Muscle of back (tissue), 11 donors: ENCODE measurements around the gene GRID2. TPM values are rescaled to one million over a fixed set of nuclear protein-coding genes. Genes with fewer than 3 reads are reported as not detected.

Source experiments
- DNase-seq, 3 donors: peaks; one replicate each; pipeline versions ENCODE4 v3.0.0 to v3.0.0-alpha.2; 2013
- polyA plus RNA-seq, 10 donors: library from polyadenylated mRNA; unstranded; fragments of 120-200 nt; gene quantifications; one replicate each; pipeline ENCODE4 v1.2.1, GENCODE V29; 2013; ENCODE audit not compliant: insufficient read length in 10 of 10

GRID2 gene
- polyA plus RNA-seq, 10 donors = 0.25 to 1.9 (median 0.38) TPM

DNA sequence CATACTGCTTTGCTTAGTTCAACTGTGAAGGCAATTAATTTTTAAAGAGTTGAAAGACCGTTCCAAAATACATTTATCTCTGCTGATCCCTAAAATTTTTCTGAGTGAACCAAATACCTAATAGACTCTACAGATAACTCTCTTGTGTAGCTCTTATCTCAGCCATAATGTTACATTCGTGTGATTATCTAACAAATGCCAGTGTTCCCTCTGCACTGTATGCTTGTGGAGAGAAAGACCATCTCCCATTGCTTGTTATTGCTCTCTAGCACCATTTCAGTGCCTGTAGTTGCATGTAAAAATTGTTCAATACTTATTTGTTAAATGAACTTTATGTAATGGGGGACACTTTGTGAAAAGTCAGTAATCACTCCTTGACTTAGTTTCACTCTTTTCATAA, 1443.5 kb downstream of the GRID2 start:
- no peak for DNase-seq

DNA sequence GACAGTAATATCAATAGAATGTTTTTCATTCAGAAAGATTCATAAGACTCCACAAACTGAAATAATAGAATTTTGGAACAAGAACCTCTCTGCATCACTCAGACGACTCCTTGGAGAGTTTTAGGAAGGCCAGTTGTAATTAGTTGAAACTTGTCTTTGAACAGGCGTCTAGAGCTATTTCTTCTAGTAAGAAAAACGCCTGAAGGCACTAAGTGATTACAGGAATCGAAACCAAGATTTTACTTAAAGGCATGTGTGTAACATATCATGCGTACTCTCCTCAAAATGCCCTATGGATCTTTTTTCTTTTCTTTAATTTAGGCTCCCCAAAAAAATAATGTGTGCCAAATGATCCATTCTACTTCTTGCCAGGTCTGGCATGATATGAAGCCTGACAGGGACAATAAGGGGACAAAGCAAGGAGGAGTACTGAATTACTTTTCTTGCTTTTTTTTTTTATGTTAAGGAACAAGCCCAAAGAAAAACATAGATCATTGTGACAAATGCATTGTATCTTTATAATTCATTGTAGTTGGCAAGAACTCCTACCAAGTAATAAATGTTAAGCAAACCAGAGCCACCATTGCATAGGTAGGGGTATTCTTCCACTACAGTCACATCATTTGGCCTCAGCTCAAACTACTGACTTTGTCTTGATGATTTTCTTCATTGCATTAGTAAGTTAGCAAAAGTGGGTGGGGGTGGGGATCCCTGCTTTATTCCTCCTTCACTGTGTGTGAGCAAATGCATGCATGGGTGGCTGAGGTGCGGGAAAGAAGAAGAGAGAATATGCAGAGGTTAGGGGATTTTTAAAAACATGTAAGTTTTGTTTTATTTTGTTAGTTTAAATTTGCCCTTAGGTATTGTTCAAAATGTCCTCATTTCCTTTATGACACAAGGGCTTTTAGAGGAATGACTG, 1444.9 kb downstream of the GRID2 start:
- no peak for DNase-seq

DNA sequence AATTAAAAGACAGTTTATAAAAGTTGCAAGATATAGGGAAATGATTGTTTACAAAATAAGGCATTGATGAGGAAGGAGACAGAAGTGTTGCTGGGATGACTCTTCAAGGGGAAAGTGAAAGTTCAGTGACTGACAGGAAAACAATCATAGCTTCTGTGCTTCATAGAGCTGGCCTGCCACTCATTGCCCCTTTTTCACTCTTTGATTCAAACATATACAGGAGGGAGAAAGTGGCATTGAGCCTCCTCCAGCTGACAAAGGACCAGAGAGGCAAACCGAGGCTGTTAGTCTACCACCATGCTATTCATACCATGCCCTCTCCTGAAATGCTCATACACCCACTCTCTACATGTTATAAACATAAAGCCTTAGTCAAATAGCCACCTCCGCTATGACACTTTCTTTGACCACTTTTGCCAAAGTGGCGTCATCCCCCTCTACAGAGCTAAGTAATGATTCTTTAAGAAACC, 1445.6 kb downstream of the GRID2 start:
- DNase-seq = no peak

DNA sequence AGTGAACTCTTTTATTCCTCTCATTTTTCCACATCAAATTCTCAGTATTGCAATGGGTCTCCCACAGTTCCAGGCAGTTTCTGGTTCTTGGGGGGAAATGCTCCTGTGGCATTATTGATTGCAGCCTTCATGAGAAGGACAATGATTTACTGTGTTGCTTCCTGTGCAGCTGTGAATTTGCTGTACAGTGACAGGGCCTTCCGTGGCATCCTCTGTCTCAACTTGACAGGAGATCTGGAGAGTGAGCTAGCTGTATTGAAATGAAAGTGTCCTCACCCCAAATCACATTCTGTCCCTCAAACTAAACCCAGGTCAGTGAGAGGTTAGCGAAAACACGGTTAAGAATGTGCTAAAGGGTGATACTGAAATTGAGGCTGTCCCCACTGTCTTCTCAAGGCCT, 1447.6 kb downstream of the GRID2 start:
- DNase-seq = no peak

DNA sequence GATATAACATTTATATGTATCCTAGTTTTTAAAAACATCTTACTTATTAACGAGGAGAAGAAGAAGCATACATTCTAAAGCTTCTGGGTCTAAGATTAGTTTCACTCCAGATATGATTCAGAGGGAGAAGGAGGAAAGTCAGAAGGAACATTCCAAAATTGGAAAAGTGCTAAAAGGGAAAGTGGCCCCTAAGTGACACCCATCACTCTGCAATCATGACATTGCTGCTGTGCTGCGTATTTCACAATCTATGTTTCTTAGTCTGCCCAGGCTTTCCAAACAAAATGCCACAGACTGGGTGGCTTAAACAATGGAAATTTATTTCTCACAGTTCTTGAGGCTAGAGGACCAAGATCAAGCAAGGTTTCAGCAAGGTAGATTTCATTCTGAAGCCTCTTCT, 1452.3 kb downstream of the GRID2 start:
- no peak for DNase-seq

DNA sequence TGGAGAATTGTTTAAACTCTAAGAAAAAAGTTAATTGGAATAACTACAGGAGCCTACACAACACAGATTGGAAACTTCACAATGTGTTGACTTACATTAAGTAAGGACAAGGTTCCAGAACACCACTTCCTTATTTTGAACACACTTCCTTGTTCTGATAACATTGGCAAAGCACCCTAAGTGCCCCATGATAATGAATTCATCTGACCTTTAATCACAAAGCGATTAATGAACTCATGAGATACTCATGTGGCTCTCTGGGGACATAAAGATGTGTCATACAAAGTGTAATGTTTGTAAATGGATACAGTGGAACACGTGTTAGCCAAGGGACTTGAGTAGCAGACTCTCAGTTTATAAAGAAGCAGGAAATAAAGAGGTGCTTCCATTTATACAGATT, 1455.7 kb downstream of the GRID2 start:
- DNase-seq = no peak

DNA sequence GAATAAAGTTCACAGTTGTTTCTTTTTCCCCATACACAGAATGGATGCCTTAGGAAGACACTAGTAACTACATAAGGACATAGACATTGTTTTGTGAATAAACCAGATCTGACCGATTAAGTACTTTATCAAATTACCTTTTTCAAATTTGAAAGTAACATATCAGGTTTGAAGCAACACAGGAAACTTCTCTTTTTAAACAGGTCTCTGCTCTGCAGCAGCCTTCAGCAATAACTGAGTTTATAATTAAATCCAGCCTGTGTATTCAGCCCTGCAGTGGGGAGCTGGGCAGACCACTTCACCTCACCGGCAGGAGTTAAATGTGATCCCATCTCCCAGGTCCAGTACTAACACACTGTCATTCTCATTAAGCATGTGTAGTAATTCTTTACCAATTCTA, 1456.5 kb downstream of the GRID2 start:
- no peak for DNase-seq

DNA sequence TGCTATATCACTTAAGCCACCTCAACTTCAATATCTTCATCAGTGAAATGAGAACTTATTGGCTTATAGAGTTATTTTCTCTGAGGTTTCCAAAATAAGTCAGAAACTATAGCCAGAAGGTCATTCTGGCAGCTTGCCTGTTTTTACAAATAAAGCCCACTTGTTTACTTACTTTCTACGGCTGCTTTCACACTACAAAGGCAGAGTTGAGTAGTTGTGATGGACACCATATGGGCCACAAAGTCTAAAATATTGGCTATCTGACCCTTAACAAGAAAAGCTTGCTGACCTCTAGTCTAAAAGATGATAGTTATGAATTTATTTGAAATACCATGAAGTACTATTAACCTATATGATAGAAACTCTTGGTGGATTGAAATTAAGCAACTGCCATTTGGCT, 1457.5 kb downstream of the GRID2 start:
- no peak for DNase-seq

DNA sequence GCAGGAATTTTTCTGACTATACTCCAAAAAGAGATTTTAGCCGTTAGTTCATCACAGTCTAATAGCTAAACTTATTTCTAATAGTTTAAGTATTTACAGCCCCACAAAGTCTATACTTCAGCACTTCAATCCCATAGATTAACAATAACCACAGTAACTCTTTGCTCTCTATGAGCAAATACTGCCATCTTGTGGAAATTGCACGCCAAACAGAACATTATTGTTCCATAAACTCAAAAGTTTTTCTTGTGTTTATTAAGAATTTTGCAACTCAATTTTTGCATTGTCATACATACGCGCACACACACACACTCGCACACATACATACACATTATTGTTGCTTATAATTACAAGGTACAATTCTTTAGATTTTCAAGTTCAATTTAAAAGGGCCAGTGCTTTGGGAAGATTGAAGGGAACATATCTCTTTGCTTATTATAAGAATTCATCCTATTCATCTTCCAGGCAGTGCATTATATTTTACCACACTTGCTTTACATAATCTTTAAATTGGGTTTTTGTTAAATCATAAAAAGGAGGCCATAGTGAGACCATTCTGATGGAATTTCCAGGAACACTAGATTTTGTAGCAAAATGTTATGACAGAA, 1461.0 kb downstream of the GRID2 start:
- peak; percentile 45 to 68 (median 48) for DNase-seq

DNA sequence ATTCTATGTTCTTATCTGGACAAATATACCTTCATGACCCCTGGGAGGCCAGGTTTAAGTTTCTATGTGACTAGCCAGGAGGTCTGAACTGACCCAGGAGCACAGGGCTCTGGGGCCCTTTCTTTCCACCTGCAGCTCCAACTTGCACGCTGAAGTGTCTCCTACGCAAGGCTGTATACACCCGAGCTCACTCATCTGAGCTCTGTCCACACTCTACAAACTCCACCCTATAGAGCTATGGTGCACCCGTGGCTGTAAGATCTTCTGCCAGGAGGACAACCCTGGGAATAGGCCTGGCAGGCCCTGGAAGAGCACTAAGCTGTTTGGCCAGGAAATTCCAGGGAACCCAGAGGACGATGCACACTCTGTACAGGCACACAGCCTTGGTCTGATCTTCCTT, 1464.2 kb downstream of the GRID2 start:
- no peak for DNase-seq

DNA sequence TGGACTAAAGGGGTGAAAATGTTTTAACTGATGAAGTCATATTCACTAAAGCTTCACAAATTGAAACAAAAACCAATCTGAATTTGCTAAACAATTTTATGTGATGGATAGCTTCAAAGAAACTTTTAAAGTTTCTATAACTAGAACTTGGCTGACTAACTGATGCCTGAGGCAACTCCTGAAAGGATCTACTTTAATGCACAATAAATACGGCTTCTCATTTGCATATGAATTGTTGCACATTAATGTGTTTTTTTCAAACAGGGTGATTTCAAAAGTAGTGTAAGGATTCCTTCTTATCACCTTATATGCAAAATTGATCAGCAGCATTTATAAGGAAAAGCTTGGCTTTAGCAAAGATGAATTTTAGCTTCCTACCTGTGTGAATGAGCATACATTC, 1466.4 kb downstream of the GRID2 start:
- DNase-seq = no peak

DNA sequence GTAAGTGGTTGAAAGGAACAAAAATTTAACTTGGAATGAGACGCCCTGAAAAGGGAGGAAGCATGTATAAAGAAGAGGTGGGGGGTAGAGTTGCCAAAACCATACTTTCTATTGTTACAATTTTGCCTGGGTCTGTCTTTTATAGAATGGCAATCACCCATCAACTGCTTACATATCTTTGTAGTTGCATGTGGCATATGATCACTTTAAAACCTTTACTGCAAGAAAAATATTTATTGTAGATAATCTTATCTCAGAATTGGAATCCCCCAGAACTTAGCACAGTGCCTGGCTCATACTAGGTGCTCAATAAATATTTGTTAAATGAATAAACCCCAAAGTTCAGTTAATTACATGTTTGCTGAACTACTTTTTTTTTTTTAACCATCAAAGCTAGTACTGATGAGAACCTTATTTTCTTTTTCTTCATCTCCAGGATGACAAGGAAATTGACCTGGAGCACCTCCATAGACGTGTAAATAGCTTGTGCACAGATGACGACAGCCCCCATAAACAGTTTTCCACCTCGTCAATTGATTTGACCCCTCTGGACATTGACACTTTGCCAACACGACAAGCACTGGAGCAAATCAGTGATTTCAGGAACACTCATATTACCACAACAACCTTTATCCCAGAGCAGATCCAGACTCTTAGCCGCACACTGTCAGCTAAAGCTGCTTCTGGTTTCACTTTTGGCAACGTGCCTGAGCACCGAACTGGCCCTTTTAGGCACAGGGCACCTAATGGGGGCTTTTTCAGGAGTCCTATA, 1468.1 kb downstream of the GRID2 start:
- DNase-seq = no peak

DNA sequence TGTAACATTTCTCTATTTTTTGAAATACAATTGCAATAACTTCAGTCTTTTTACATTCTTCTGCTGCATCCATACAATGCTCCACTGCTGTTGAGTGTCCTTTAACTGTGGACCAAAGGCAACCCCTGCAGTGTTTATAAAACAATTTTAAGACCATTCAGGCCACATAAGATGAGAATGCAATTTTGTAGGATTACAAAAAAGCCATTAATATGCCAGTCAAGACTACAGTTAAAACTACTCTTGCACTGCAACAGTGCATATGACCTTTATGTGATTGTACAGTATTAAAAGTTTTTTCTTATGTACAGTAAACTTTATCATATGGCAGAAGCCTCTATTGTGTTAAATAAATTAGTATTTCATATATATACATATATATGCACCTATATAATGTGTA, 1469.1 kb downstream of the GRID2 start:
- no peak for DNase-seq

DNA sequence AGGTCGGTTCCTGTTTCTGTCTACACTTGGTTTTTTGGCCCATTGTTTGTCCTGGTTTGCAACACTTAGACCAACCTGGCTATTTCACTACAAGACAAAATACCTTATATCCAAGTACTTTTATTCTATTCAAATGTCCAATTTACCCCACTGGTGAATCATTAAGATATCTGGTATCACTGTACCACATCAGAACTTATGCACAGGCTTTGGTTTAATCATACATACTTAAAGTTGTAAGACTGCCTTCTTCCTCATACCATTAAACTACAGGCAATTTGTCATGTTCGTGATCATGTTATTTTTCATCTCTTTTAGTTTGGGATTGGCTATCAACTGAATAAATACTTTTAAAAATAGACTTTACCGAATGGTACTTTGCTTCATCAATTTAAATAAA, 1471.8 kb downstream of the GRID2 start:
- DNase-seq = no peak

DNA sequence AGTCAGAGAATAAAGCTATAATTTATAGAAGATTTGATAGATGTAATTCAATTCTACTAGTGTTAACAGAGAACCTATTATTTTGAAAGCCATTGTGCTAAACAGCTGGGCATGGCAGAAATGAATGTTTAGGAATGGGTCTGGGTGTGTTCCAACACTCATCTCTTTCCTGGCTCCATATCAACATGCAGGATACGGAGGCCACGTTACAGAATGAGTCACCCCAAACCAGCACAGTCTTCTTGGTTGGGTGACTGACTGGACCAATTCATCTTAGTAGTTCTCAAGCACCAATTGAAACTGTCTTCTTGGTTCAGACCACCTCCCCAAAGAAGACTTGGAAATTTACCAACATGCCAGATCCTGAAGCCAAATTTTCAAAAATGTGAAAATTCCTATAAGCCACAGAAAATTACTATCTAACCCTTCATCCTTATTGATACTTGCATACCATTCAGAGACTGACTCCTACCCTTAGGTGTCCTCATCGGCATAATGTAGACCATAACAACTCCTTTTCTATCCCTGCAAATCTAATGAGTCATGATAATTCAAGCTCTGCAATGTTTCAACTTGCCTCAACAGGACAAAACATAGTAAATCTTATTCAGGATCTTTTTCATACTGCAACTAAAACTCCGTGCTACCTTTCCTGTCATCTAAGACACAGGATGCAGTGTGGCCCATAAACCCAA, 1472.8 kb downstream of the GRID2 start:
- peak in 1 of 3 donors; percentile 20 for DNase-seq

DNA sequence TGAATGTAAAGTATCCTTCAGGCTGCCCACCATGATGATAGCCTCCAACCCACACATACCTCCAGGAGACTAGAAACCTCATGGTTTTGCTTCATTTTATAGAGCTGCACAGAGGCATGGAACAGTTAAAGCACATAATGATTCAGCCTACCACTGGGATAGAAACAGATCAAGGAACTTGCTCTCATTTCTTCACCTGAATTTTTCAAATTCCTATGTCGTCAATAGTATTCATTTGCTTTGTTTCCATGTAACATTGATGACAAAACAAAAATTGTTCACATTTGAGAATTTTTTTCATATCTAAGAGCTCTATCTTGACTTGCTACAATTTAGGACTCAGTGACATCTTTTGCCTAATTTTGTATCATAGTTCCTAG, 1473.3 kb downstream of the GRID2 start:
- DNase-seq = no peak

DNA sequence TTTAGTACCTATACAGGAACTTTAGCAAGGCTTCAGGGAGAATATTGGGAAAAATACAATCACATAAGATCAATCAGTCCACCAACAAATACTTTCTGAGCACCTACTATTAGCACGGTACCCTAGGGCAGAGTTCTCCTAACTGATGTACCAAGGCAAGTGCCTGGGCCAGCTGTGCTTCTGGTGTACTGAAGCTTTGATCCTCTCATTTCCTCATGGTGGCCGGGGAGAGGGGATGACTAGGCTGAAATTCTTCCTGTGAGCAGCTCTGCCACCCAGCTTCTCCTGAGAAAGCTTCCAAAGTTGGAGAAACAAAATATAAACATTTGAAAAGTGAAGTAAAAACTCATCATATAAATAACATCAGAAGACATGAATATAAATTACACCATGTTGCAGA, 1475.5 kb downstream of the GRID2 start:
- no peak for DNase-seq

DNA sequence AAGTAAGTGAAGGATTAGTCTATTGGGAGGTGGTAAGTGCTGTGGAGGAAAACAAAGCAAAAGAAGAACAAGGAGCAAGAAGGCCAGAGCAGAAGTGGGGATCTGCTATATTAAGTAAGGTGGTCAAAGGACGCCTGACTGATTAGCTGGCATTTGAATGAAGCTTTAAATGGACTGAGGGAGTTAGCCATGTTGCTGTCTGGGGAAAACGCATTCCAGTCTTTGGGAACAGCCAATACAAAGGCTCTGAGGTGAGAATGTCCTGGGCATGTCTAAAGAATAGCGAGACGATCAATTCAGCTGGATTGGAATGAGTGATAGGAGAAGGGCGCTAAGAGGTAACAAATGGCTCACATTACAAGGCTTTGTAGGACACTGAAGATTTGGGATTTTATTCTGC, 1476.3 kb downstream of the GRID2 start:
- DNase-seq = no peak

DNA sequence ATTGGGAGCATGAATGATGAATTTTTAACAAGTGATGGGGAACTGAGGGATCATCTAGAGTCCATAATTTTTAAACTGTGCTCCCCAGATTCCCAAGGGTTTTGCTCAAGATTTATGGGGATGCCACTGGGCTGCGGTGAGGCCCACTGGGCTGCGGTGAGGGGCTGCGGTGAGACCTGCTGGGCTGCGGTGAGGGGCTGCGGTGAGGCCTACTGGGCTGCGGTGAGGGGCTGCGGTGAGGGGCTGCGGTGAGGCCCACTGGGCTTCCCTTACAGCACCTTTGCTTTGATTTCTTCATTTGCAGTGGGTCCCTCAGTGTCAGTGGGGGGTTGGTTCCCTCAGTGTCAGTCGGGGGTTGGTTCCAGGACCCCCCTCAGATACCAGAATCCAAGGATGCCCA, 1477.4 kb downstream of the GRID2 start:
- DNase-seq = no peak

DNA sequence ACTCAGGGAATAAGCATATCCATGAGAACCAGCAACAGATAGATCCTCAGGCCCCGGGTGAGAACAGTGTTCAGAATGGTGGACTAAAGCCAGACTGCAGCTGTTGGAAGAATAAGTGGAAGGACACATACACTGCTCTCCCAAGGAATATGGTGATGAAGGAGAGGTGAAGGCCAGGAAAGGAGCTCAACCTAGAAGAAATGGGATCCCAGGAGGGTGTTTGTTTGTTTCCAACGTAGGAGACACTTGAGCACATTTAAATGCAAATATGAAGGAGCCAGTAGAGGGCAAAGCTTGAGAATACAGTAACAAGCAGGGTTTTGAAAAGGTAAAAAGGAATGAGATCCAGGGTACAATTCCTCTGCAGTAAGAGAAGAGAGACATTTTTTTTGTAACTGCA, 1482.4 kb downstream of the GRID2 start:
- no peak for DNase-seq

DNA sequence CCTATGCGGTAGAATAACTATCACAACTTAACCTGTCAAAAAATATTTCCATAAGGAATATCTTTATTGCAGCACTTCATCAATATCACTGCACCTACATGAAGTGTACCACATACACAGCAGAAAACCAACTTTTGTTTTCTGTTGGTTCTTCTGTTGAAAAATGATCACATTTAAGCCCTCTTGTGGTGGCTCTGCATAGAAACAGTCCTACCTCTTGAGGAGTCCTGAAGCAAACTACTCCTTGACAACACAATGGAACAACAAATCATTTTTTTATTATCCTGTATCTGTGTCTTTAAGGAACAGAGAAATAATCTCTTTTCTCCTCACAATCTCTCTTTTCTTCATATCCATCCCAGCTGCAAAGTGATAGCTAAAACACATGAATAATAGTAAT, 1484.9 kb downstream of the GRID2 start:
- DNase-seq = peak in 1 of 3 donors; percentile 16
